Natural killer cell treated with Interleukin-12 subunit alpha and Interleukin-12 subunit beta and Interleukin-15 and Interleukin-18, amount 100 ng/mL, for 72 hours (primary cell): Measurements from ENCODE around the gene MED1. TPM values are rescaled to one million over a fixed set of nuclear protein-coding genes. Genes with fewer than 3 reads are reported as not detected.
"Not testable (repeated sequence)": the region's sequence is repeated elsewhere in the genome, so short reads cannot be mapped to it uniquely, and the experiment has no call there.

ENCODE experiments used
- ATAC-seq, 2 donors: fragments of 150-1000 bp; cut with Tn5 transposase in 1 of 2; sonication (Bioruptor Pico), chemical (Tn5 transposase) in 1 of 2; 2 replicates each; pipeline ENCODE4 v1.10.0; 2021
- DNase-seq: peaks from one replicate; pipeline ENCODE4 v3.0.0; 2022; ENCODE audit warnings: low spot score
- H3K27ac Mint-ChIP-seq, 2 donors: 1 replicate in 1 of 2; 2 replicates in 1 of 2; pipeline ENCODE4 v1.8.0; 2022; ENCODE audit warnings: mixed read lengths in 2 of 2, mild to moderate bottlenecking in 1 of 2, moderate library complexity in 1 of 2
- H3K27me3 Mint-ChIP-seq, 2 donors: 1 replicate in 1 of 2; 2 replicates in 1 of 2; pipeline ENCODE4 v1.8.0; 2022; ENCODE audit warnings: mixed read lengths in 2 of 2
- H3K36me3 Mint-ChIP-seq: one replicate; pipeline ENCODE4 v1.8.0; 2022; ENCODE audit warnings: mixed read lengths
- H3K4me1 Mint-ChIP-seq, 2 donors: 1 replicate in 1 of 2; 2 replicates in 1 of 2; pipeline ENCODE4 v1.8.0; 2022; ENCODE audit warnings: low read depth in 2 of 2, mixed read lengths in 2 of 2, mild to moderate bottlenecking in 1 of 2
- H3K4me3 Mint-ChIP-seq: one replicate; pipeline ENCODE4 v1.8.0; 2022; ENCODE audit warnings: mixed read lengths
- H3K9me3 Mint-ChIP-seq: 2 replicates; pipeline ENCODE4 v1.8.0; 2022; ENCODE audit warnings: mixed read lengths
- total RNA-seq, 2 donors: library from RNA; stranded (reverse); gene quantifications; one replicate each; pipeline ENCODE4 v1.2.3, GENCODE V29; 2022

MED1 gene, protein sequence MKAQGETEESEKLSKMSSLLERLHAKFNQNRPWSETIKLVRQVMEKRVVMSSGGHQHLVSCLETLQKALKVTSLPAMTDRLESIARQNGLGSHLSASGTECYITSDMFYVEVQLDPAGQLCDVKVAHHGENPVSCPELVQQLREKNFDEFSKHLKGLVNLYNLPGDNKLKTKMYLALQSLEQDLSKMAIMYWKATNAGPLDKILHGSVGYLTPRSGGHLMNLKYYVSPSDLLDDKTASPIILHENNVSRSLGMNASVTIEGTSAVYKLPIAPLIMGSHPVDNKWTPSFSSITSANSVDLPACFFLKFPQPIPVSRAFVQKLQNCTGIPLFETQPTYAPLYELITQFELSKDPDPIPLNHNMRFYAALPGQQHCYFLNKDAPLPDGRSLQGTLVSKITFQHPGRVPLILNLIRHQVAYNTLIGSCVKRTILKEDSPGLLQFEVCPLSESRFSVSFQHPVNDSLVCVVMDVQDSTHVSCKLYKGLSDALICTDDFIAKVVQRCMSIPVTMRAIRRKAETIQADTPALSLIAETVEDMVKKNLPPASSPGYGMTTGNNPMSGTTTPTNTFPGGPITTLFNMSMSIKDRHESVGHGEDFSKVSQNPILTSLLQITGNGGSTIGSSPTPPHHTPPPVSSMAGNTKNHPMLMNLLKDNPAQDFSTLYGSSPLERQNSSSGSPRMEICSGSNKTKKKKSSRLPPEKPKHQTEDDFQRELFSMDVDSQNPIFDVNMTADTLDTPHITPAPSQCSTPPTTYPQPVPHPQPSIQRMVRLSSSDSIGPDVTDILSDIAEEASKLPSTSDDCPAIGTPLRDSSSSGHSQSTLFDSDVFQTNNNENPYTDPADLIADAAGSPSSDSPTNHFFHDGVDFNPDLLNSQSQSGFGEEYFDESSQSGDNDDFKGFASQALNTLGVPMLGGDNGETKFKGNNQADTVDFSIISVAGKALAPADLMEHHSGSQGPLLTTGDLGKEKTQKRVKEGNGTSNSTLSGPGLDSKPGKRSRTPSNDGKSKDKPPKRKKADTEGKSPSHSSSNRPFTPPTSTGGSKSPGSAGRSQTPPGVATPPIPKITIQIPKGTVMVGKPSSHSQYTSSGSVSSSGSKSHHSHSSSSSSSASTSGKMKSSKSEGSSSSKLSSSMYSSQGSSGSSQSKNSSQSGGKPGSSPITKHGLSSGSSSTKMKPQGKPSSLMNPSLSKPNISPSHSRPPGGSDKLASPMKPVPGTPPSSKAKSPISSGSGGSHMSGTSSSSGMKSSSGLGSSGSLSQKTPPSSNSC (N-terminal part only)
- 10 to 100 TPM; 66.1 to 67.2 TPM for total RNA-seq

DNA sequence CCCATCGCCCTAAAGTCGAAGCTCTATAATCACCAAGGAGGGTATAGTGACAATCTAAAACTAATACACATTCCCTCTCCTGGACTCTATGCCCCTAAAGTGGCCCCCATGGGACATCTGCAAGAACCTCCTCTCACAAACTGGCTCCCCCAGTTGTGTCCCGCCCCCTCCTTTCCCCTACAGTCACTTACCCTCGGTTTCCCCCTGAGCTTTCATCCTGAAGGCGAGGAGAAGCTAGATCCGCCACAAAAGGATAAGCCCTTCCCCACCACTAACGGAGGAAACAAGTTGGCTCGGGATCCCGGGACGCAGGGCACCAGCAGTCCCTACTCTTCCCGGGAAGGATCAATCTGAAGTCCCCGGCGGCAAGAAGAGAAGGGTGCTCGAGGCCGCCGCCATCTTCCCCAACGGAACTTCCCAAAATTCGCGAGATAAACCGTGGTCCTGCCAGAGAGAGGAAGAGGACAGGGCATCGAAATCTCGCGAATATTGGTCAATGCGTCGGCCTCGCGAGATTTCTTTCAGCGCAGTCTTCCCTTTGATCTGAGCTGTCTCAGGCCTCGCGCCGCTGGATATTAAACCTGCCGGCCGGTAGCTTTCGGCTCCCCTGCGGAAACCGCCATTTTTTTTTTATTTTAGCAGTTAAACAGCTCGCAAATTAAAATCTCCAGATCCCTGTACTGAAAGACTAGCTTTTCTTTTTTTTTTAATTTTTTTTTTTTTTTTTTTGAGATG lies at the start of gene MED1:
Gene MED1 (minus strand): TSS at position 417 of the 735 bp plus-strand sequence. CDS start 201 bp downstream, at position 216.
- peak within 1 kb of the TSS; percentile 96 for H3K4me3 Mint-ChIP-seq
- DNase-seq (peak; percentile 94), ATAC-seq (peak; percentile 99)
- H3K9me3 Mint-ChIP-seq = no peaks in the 10 kb centered on the region
- H3K36me3 Mint-ChIP-seq = peaks cover 4% of the 10 kb centered on the region
- H3K4me1 Mint-ChIP-seq = peaks cover 13 to 15% of the 10 kb centered on the region in 2 donors
- H3K27ac Mint-ChIP-seq = peak within 1 kb of the TSS; percentile 98 to 99
- H3K27me3 Mint-ChIP-seq = no peaks in the 10 kb centered on the region

DNA sequence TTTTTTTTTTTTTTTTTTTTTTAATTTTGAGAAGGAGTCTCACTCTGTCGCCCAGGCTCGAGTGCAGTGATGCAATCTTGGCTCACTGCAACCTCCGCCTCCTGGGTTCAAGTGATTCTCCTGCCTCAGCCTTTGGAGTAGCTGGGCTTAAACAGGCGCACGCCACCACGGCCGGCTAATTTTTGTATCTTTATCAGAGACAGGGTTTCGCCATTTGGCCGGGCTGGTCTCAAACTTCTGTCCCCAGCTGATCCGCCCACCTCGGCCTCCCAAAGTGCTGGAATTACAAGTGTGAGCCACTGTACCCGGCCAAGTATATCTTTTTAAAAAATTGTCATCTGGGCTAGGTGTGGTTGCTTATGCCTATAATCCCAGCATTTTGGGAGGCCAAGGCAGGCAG lies 45.9 kb upstream of the MED1 start:
- not testable (repeated sequence) for H3K4me3 Mint-ChIP-seq, H3K27ac Mint-ChIP-seq, H3K9me3 Mint-ChIP-seq, H3K4me1 Mint-ChIP-seq, H3K27me3 Mint-ChIP-seq, DNase-seq, ATAC-seq
- peaks cover 19% of the 10 kb centered on the region for H3K36me3 Mint-ChIP-seq

DNA sequence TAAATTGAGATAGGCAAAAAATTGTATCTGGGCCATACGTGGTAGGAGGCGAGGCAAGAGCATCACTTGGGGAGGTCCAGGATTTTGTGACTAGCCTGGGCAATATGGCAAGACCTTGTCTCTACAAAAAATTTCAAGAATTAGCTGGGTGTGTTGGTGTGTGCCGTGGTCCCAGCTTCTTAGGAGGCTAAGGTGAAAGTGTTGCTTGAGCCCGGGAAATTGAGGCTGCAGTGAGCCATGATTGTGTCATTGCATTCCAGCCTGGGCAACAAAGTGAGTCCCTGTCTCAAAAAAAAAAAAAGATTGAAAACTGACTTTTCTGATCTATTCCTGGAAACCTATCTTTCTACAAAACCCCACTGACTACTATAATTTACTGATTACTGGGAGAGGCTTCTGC lies 36.9 kb upstream of the MED1 start:
- Mint-ChIP-seq H3K27me3 (no peaks in the 10 kb centered on the region), H3K9me3 (no peaks in the 10 kb centered on the region), H3K4me3 (no peak overlapping the region), H3K36me3 (peaks cover 5% of the 10 kb centered on the region), H3K27ac (no peak overlapping the region), H3K4me1 (no peaks in the 10 kb centered on the region)
- no peak for ATAC-seq
- DNase-seq = no peak

- not testable (repeated sequence) for H3K9me3 Mint-ChIP-seq, ATAC-seq, DNase-seq, H3K36me3 Mint-ChIP-seq, H3K4me1 Mint-ChIP-seq, H3K4me3 Mint-ChIP-seq, H3K27ac Mint-ChIP-seq, H3K27me3 Mint-ChIP-seq
Observed at GRCh38 chr17:39487490-39487889, 36.4 kb upstream of the MED1 start.

GRCh38 chr17:39486242-39486641 lies 35.2 kb upstream of the MED1 start:
- no peaks in the 10 kb centered on the region for H3K4me1 Mint-ChIP-seq
- H3K9me3 Mint-ChIP-seq = no peaks in the 10 kb centered on the region
- no peaks in the 10 kb centered on the region for H3K27me3 Mint-ChIP-seq
- DNase-seq (no peak), ATAC-seq (no peak)
- H3K27ac Mint-ChIP-seq = no peak overlapping the region
- H3K4me3 Mint-ChIP-seq = no peak overlapping the region
- peaks cover 10% of the 10 kb centered on the region for H3K36me3 Mint-ChIP-seq

DNA sequence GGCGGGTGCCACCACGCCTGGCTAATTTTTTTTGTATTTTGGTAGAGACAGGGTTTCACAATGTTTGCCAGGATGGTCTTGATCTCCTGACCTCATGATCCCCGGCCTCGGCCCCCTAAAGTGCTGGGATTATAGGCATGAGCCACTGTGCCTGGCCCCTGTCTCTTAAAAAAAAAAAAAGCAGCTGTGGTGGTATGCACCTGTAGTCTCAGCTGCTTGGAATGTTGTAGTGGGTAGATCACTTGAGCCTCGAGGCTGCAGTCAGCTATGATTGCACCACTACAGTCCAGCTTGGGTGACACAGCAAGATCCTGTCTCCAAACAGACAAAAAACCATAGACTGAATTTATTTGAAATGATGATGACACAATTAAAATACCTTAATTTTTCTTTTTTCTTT lies 34.5 kb upstream of the MED1 start:
- no peak for DNase-seq
- Mint-ChIP-seq H3K27me3 (no peaks in the 10 kb centered on the region), H3K4me3 (no peak overlapping the region), H3K4me1 (no peaks in the 10 kb centered on the region), H3K9me3 (no peaks in the 10 kb centered on the region), H3K36me3 (peaks cover 8% of the 10 kb centered on the region), H3K27ac (no peak overlapping the region)
- no peak for ATAC-seq

GRCh38 chr17:39484178-39484577 lies 33.1 kb upstream of the MED1 start:
- Mint-ChIP-seq H3K4me1 (no peaks in the 10 kb centered on the region), H3K27ac (no peak overlapping the region), H3K9me3 (no peaks in the 10 kb centered on the region), H3K4me3 (no peak overlapping the region), H3K27me3 (no peaks in the 10 kb centered on the region), H3K36me3 (peaks cover 5% of the 10 kb centered on the region)
- ATAC-seq (no peak), DNase-seq (no peak)

- H3K4me1 Mint-ChIP-seq = no peaks in the 10 kb centered on the region
- H3K9me3 Mint-ChIP-seq = no peaks in the 10 kb centered on the region
- DNase-seq (no peak), ATAC-seq (no peak)
- no peak overlapping the region for H3K4me3 Mint-ChIP-seq
- peaks cover 5% of the 10 kb centered on the region for H3K36me3 Mint-ChIP-seq
- no peaks in the 10 kb centered on the region for H3K27me3 Mint-ChIP-seq
- no peak overlapping the region for H3K27ac Mint-ChIP-seq
Observed at GRCh38 chr17:39483506-39483905, 32.4 kb upstream of the MED1 start.

DNA sequence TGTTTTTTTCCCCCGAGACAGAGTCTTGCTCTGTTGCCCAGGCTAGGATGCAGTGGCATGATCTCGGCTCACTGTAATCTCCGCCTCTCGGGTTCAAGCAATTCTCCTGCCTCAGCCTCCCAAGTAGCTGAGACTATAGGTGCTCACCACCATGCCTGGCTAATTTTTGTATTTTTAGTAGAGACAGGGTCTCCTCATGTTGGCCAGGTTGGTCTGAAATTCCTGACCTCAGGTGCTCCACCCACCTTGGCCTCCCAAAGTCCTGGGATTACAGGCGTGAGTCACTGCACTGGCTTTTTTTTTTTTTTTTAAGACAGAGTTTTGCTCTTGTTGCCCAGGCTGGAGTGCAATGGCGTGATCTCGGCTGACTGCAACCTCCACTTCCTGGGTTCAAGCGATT lies 28.6 kb upstream of the MED1 start:
- not testable (repeated sequence) for ATAC-seq, H3K4me1 Mint-ChIP-seq, H3K4me3 Mint-ChIP-seq

GRCh38 chr17:39473310-39473709 lies 22.2 kb upstream of the MED1 start:
- Mint-ChIP-seq H3K4me1 (peaks cover 0 to 5% of the 10 kb centered on the region in 2 donors), H3K27me3 (no peaks in the 10 kb centered on the region), H3K4me3 (no peak overlapping the region), H3K36me3 (peaks cover 13% of the 10 kb centered on the region), H3K27ac (no peak overlapping the region), H3K9me3 (no peaks in the 10 kb centered on the region)
- no peak for ATAC-seq
- DNase-seq = no peak

More for the DNA sequence above, 28.6 kb upstream of the MED1 start:
- not testable (repeated sequence) for H3K9me3 Mint-ChIP-seq, DNase-seq, H3K36me3 Mint-ChIP-seq, H3K27me3 Mint-ChIP-seq, H3K27ac Mint-ChIP-seq

DNA sequence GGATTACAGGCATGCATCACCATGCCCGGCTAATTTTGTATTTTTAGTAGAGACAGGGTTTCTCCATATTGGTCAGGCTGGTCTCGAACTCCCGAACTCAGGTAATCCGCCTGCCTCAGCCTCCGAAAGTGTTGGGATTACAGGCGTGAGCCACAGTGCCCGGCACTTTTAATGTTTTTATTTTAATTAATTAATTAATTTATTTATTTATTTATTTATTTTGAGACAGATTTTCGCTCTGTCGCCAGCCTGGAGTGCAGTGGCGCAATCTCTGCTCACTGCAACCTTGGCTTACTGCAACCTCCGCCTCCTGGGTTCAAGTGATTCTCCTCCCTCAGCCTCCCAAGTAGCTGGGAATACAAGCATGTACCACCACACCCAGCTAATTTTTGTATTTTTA lies 17.5 kb upstream of the MED1 start:
- ATAC-seq, H3K27me3 Mint-ChIP-seq, DNase-seq, H3K9me3 Mint-ChIP-seq, H3K4me3 Mint-ChIP-seq, H3K27ac Mint-ChIP-seq: not testable (repeated sequence)
- peaks cover 14% of the 10 kb centered on the region for H3K36me3 Mint-ChIP-seq
- peaks cover 13 to 19% of the 10 kb centered on the region in 2 donors for H3K4me1 Mint-ChIP-seq

DNA sequence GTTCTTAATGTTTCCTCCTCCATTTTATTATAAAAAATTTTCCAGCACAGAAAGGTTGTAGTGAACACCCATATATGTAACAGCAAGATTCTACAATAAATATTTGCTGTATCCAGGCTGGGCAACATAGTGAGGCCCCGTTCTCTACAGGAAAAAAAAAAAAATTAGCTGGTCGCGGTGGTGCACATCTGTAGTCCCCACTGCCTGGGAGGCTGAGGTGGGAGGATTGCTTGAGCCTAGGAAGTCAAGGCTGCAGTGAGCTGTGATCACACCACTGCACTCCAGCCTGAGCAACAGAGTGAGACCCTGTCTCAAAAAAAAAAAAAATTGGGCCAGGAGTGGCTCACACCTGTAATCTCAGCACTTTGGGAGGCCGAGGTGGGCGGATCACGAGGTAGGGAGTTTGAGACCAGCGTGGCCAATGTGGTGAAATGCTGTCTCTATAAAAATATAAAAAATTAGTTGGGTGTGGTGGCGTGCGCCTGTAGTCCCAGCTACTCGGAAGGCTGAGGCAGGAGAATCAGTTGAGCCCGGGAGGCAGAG lies 13.6 kb upstream of the MED1 start:
- not testable (repeated sequence) for ATAC-seq, H3K9me3 Mint-ChIP-seq, H3K27me3 Mint-ChIP-seq, DNase-seq
- H3K27ac Mint-ChIP-seq = peak overlapping the region; percentile 94 to 95
- peaks cover 25 to 32% of the 10 kb centered on the region in 2 donors for H3K4me1 Mint-ChIP-seq
- H3K36me3 Mint-ChIP-seq = peaks cover 16% of the 10 kb centered on the region
- peak overlapping the region; percentile 98 for H3K4me3 Mint-ChIP-seq
